ENCODE results near the gene MYOM3.

Gene MYOM3

GRCh38 chr1:24075946-24076345, 36.0 kb downstream of the MYOM3 start:
- no peaks in the 10 kb centered on the region for H3K4me1 ChIP-seq (ENCODE audit: control insufficient read depth in 2 of 2, insufficient read depth in 1 of 2, low read depth in 1 of 2, low read length in 2 of 2)
- H4K91ac ChIP-seq (ENCODE audit: low read depth, low read length, poor library complexity), result no peak overlapping the region
- no peak overlapping the region for H2BK120ac ChIP-seq (ENCODE audit: low read depth, low read length)
- no peak overlapping the region for H3K9ac ChIP-seq (ENCODE audit: low read depth, low read length, poor library complexity)
- peak overlapping the region; percentile 32 for H3K14ac ChIP-seq (ENCODE audit: low read length)
- no peak overlapping the region for H2BK15ac ChIP-seq (ENCODE audit: low read length)
- no peak overlapping the region for H3K27ac ChIP-seq (replicated peaks; ENCODE audit: low read length)
- H3K36me3 ChIP-seq (replicated peaks in 1 of 2; ENCODE audit: control insufficient read depth in 2 of 2, insufficient read depth in 2 of 2, low read length in 2 of 2), result no peaks in the 10 kb centered on the region
- no peak overlapping the region for H3K23ac ChIP-seq (ENCODE audit: low read depth, low read length, poor library complexity)
- H3K27me3 ChIP-seq (ENCODE audit: control insufficient read depth in 3 of 3, insufficient read depth in 3 of 3, low read depth in 1 of 3, low read length in 3 of 3), result peaks cover 0 to 16% (median 0%) of the 10 kb centered on the region in 3 experiments
- H3K4me3 ChIP-seq (ENCODE audit: low read length in 2 of 2), result no peak overlapping the region
- H4K8ac ChIP-seq (ENCODE audit: low read depth, low read length), result no peak overlapping the region
- no peak overlapping the region for H2BK5ac ChIP-seq (ENCODE audit: low read length)
- no peaks in the 10 kb centered on the region for H3K9me3 ChIP-seq (replicated peaks in 1 of 2; ENCODE audit: control insufficient read depth in 2 of 2, insufficient read depth in 1 of 2, low read depth in 1 of 2, low read length in 2 of 2)
- no peak for DNase-seq (ENCODE audit: low spot score)
- H3K18ac ChIP-seq (ENCODE audit: low read length), result peak overlapping the region; percentile 49
- H2BK12ac ChIP-seq (ENCODE audit: low read length), result no peak overlapping the region
- no peak overlapping the region for H3K4me2 ChIP-seq (ENCODE audit: insufficient read depth, low read length, poor library complexity, severe bottlenecking)
- H2AK5ac ChIP-seq (ENCODE audit: low read depth, low read length), result no peak overlapping the region
- no peak overlapping the region for H2AFZ ChIP-seq (ENCODE audit: low read length)
- H3K79me1 ChIP-seq (ENCODE audit: low read depth, low read length), result no peaks in the 10 kb centered on the region
- H3K4ac ChIP-seq (ENCODE audit: low read length), result no peak overlapping the region
- WGBS, 2 donors (ENCODE audit: extremely low coverage in 2 of 2, insufficient read length in 2 of 2, insufficient replicate concordance in 1 of 2), result no CpG with 5 or more reads among the region's 8 CpGs

- Histone ChIP-seq H2BK120ac (ENCODE audit: low read depth, low read length) (no peak overlapping the region), H3K4ac (ENCODE audit: low read length) (no peak overlapping the region), H3K79me1 (ENCODE audit: low read depth, low read length) (no peaks in the 10 kb centered on the region), H2BK15ac (ENCODE audit: low read length) (no peak overlapping the region), H3K4me3 (ENCODE audit: low read length in 2 of 2) (no peak overlapping the region), H3K9me3 (replicated peaks in 1 of 2; ENCODE audit: control insufficient read depth in 2 of 2, insufficient read depth in 1 of 2, low read depth in 1 of 2, low read length in 2 of 2) (no peaks in the 10 kb centered on the region), H2AK5ac (ENCODE audit: low read depth, low read length) (no peak overlapping the region), H4K91ac (ENCODE audit: low read depth, low read length, poor library complexity) (no peak overlapping the region), H2BK5ac (ENCODE audit: low read length) (no peak overlapping the region), H3K14ac (ENCODE audit: low read length) (no peak overlapping the region), H3K27ac (replicated peaks; ENCODE audit: low read length) (no peak overlapping the region), H2AFZ (ENCODE audit: low read length) (no peak overlapping the region), H3K27me3 (ENCODE audit: control insufficient read depth in 3 of 3, insufficient read depth in 3 of 3, low read depth in 1 of 3, low read length in 3 of 3) (peaks cover 0 to 14% (median 0%) of the 10 kb centered on the region in 3 experiments), H3K9ac (ENCODE audit: low read depth, low read length, poor library complexity) (no peak overlapping the region), H3K18ac (ENCODE audit: low read length) (no peak overlapping the region), H4K8ac (ENCODE audit: low read depth, low read length) (no peak overlapping the region), H2BK12ac (ENCODE audit: low read length) (no peak overlapping the region), H3K4me1 (ENCODE audit: control insufficient read depth in 2 of 2, insufficient read depth in 1 of 2, low read depth in 1 of 2, low read length in 2 of 2) (no peaks in the 10 kb centered on the region), H3K36me3 (replicated peaks in 1 of 2; ENCODE audit: control insufficient read depth in 2 of 2, insufficient read depth in 2 of 2, low read length in 2 of 2) (no peaks in the 10 kb centered on the region), H3K23ac (ENCODE audit: low read depth, low read length, poor library complexity) (no peak overlapping the region), H3K4me2 (ENCODE audit: insufficient read depth, low read length, poor library complexity, severe bottlenecking) (no peak overlapping the region)
- WGBS, 2 donors (ENCODE audit: extremely low coverage in 2 of 2, insufficient read length in 2 of 2, insufficient replicate concordance in 1 of 2), result no CpG with 5 or more reads among the region's 4 CpGs
- no peak for DNase-seq (ENCODE audit: low spot score)
These were observed 36.4 kb downstream of the MYOM3 start for GRCh38 chr1:24075590-24075854.

GRCh38 chr1:24074817-24075589, 36.9 kb downstream of the MYOM3 start:
- Histone ChIP-seq H2AK5ac (ENCODE audit: low read depth, low read length) (no peak overlapping the region), H3K27me3 (ENCODE audit: control insufficient read depth in 3 of 3, insufficient read depth in 3 of 3, low read depth in 1 of 3, low read length in 3 of 3) (peaks cover 0 to 14% (median 0%) of the 10 kb centered on the region in 3 experiments), H4K91ac (ENCODE audit: low read depth, low read length, poor library complexity) (no peak overlapping the region), H3K23ac (ENCODE audit: low read depth, low read length, poor library complexity) (no peak overlapping the region), H3K4me3 (ENCODE audit: low read length in 2 of 2) (no peak overlapping the region), H2BK120ac (ENCODE audit: low read depth, low read length) (no peak overlapping the region), H3K14ac (ENCODE audit: low read length) (no peak overlapping the region), H2BK5ac (ENCODE audit: low read length) (no peak overlapping the region), H2AFZ (ENCODE audit: low read length) (no peak overlapping the region), H3K4me1 (ENCODE audit: control insufficient read depth in 2 of 2, insufficient read depth in 1 of 2, low read depth in 1 of 2, low read length in 2 of 2) (no peaks in the 10 kb centered on the region), H3K4ac (ENCODE audit: low read length) (no peak overlapping the region), H3K9me3 (replicated peaks in 1 of 2; ENCODE audit: control insufficient read depth in 2 of 2, insufficient read depth in 1 of 2, low read depth in 1 of 2, low read length in 2 of 2) (no peaks in the 10 kb centered on the region), H4K8ac (ENCODE audit: low read depth, low read length) (no peak overlapping the region), H2BK15ac (ENCODE audit: low read length) (no peak overlapping the region), H3K9ac (ENCODE audit: low read depth, low read length, poor library complexity) (no peak overlapping the region), H3K36me3 (replicated peaks in 1 of 2; ENCODE audit: control insufficient read depth in 2 of 2, insufficient read depth in 2 of 2, low read length in 2 of 2) (no peaks in the 10 kb centered on the region), H2BK12ac (ENCODE audit: low read length) (no peak overlapping the region), H3K18ac (ENCODE audit: low read length) (no peak overlapping the region), H3K4me2 (ENCODE audit: insufficient read depth, low read length, poor library complexity, severe bottlenecking) (no peak overlapping the region), H3K79me1 (ENCODE audit: low read depth, low read length) (no peaks in the 10 kb centered on the region), H3K27ac (replicated peaks; ENCODE audit: low read length) (no peak overlapping the region)
- WGBS, 2 donors (ENCODE audit: extremely low coverage in 2 of 2, insufficient read length in 2 of 2, insufficient replicate concordance in 1 of 2), result no CpG with 5 or more reads among the region's 15 CpGs
- no peak for DNase-seq (ENCODE audit: low spot score)

- WGBS, 2 donors (ENCODE audit: extremely low coverage in 2 of 2, insufficient read length in 2 of 2, insufficient replicate concordance in 1 of 2), result no CpG with 5 or more reads among the region's 5 CpGs
- no peak overlapping the region for H3K4ac ChIP-seq (ENCODE audit: low read length)
These were observed 37.7 kb downstream of the MYOM3 start for GRCh38 chr1:24074196-24074595.

More at GRCh38 chr1:24074196-24074595, 37.7 kb downstream of the MYOM3 start:
- H2AK5ac ChIP-seq (ENCODE audit: low read depth, low read length), result peak overlapping the region; percentile 8
- H3K9me3 ChIP-seq (replicated peaks in 1 of 2; ENCODE audit: control insufficient read depth in 2 of 2, insufficient read depth in 1 of 2, low read depth in 1 of 2, low read length in 2 of 2), result no peaks in the 10 kb centered on the region
- no peaks in the 10 kb centered on the region for H3K79me1 ChIP-seq (ENCODE audit: low read depth, low read length)
- H3K4me2 ChIP-seq (ENCODE audit: insufficient read depth, low read length, poor library complexity, severe bottlenecking), result no peak overlapping the region
- H4K91ac ChIP-seq (ENCODE audit: low read depth, low read length, poor library complexity), result no peak overlapping the region
- H3K36me3 ChIP-seq (replicated peaks in 1 of 2; ENCODE audit: control insufficient read depth in 2 of 2, insufficient read depth in 2 of 2, low read length in 2 of 2), result no peaks in the 10 kb centered on the region
- H3K4me1 ChIP-seq (ENCODE audit: control insufficient read depth in 2 of 2, insufficient read depth in 1 of 2, low read depth in 1 of 2, low read length in 2 of 2), result no peaks in the 10 kb centered on the region
- no peak overlapping the region for H2BK12ac ChIP-seq (ENCODE audit: low read length)
- H4K8ac ChIP-seq (ENCODE audit: low read depth, low read length), result no peak overlapping the region
- H3K18ac ChIP-seq (ENCODE audit: low read length), result peak overlapping the region; percentile 15
- H3K23ac ChIP-seq (ENCODE audit: low read depth, low read length, poor library complexity), result peak overlapping the region; percentile 39
- H2BK5ac ChIP-seq (ENCODE audit: low read length), result no peak overlapping the region
- H2AFZ ChIP-seq (ENCODE audit: low read length), result no peak overlapping the region
- no peak for DNase-seq (ENCODE audit: low spot score)
- no peak overlapping the region for H3K27ac ChIP-seq (replicated peaks; ENCODE audit: low read length)
- H2BK15ac ChIP-seq (ENCODE audit: low read length), result peak overlapping the region; percentile 25
- H3K9ac ChIP-seq (ENCODE audit: low read depth, low read length, poor library complexity), result no peak overlapping the region
- H3K4me3 ChIP-seq (ENCODE audit: low read length in 2 of 2), result no peak overlapping the region
- peak overlapping the region; percentile 57 for H3K14ac ChIP-seq (ENCODE audit: low read length)
- H3K27me3 ChIP-seq (ENCODE audit: control insufficient read depth in 3 of 3, insufficient read depth in 3 of 3, low read depth in 1 of 3, low read length in 3 of 3), result peaks cover 0 to 14% (median 0%) of the 10 kb centered on the region in 3 experiments
- H2BK120ac ChIP-seq (ENCODE audit: low read depth, low read length), result no peak overlapping the region

Data from neuronal stem cell (in vitro differentiated cells).